GM10266 (cell line): ENCODE results near the gene ADGRA3.

Source experiments
- DNase-seq: peaks from one replicate; pipeline ENCODE4 v3.0.0; 2012; ENCODE audit errors: extremely low spot score
- TF ChIP-seq, protein P1 (sequence below): IDR thresholded peaks from 2 replicates; pipeline ENCODE4 v1.5.1; 2012; ENCODE audit warnings: mild to moderate bottlenecking, low read depth; ENCODE audit not compliant: control insufficient read depth, insufficient read depth; ENCODE audit errors: missing control alignments

The ADGRA3 gene

DNA sequence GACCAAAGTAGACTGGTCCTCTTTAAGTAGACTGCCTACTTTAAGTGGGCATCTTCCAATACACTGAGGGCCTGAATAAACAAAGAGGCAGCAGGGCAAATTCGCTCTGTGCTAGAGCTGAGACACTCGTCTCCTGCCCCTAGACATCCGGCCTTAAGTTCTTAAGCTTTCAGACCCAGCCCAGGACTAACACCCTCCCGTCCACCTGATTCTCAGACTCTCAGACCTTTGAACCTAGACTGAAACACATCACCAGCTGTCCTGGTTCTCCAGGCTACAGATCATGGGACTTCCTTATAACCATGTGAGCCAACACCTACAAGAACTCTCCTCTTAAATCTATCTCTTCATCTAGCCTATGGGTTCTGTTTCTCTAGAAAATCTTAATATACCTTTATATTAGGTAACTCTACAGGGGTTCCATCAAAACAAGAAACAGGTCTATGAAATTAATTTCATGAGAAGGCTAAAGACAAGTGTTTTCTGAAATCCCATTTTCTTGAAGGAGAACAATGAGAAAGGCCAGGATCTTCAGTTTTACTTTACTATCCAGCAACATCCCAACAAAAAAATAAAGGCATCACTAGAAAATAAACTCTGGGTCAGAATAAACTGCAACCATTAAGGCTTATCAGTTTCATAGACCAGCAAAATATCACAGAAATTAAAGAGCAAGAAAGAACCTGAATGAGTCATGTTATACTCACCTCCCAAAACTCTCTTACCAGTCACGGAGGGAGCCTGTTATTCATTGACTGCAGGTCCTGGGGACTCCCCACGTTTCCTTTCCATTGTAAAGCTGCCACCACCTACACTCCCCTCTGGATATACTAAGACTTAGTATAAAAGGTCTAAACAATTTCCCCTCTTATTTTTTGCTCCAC lies 14.8 kb downstream of the ADGRA3 start:
- no peak for DNase-seq
- TF ChIP-seq, protein P1, sequence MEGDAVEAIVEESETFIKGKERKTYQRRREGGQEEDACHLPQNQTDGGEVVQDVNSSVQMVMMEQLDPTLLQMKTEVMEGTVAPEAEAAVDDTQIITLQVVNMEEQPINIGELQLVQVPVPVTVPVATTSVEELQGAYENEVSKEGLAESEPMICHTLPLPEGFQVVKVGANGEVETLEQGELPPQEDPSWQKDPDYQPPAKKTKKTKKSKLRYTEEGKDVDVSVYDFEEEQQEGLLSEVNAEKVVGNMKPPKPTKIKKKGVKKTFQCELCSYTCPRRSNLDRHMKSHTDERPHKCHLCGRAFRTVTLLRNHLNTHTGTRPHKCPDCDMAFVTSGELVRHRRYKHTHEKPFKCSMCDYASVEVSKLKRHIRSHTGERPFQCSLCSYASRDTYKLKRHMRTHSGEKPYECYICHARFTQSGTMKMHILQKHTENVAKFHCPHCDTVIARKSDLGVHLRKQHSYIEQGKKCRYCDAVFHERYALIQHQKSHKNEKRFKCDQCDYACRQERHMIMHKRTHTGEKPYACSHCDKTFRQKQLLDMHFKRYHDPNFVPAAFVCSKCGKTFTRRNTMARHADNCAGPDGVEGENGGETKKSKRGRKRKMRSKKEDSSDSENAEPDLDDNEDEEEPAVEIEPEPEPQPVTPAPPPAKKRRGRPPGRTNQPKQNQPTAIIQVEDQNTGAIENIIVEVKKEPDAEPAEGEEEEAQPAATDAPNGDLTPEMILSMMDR: no peak

DNA sequence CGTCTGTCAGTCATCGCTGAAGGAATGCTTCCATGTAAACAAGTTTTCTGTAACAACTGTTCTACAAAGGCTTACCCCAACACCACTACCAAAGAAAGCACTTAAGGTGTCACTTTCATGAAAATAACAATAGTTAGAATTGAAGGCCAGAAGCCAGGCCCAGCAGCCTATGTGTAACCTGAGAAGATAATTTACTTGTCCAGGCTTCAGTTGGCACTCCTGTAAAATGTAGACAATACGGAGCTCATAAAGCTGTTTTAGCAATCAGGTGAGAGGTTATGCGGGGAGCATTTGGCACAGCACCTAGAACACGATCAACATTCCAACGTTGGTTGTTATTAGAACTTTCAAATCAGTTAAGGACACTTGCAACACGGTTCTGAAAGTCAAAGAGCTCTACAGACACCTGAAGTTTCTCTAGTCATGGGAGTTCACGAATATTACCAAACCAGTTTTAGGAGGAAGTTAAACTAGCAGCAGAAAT lies 15.7 kb downstream of the ADGRA3 start:
- no peak for DNase-seq

DNA sequence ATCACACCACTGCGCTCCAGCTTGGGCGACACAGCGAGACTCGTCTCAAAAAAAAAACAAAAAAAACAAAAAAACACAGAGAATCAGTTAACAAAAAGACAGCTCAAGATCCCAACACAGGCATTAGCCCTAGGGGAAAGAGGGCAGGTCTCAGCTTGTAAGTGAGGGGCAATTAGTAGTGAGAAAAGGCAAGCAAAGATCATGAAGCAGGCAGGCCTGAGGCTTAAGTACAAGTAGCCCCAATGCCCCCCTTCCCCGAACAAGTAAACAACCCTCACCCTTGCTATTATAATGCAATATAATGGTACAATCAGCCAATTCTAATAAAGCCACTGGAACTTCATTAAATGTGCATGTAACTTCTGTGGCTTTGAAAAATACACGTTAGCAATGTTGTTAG lies 17.0 kb downstream of the ADGRA3 start:
- no peak for DNase-seq
- TF ChIP-seq, protein P1: no peak

More for the DNA sequence above, 15.7 kb downstream of the ADGRA3 start:
- TF ChIP-seq, protein P1: no peak

DNA sequence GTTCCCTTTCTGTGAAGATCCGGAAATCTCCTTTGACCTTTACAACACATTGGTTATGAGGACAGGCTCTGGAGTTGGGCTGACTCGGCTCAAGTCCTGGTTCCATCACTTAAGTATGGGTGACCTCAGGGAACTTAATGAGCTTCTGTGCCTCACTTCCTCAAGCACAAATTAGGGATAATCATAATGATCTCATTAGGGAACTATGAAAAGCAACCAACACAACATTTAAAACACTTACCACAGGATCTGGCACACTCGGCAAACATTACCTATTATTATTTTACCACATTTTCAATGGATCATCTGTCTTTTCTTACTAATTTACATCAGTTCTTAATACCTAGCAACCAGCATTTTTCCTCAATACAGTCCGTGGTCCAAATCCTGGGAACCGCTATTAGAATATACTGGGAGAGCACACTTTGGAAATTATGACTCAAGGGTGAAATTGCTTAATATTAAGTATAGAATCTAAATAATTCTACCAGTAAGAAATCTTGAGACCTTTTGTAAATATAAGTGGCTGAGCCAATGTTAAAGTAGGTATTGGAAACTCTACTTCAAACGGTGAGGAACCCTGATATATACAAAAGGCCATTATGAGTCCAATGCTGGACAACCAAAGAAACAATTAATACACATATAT lies 19.6 kb downstream of the ADGRA3 start:
- TF ChIP-seq, protein P1: no peak
- DNase-seq: no peak

DNA sequence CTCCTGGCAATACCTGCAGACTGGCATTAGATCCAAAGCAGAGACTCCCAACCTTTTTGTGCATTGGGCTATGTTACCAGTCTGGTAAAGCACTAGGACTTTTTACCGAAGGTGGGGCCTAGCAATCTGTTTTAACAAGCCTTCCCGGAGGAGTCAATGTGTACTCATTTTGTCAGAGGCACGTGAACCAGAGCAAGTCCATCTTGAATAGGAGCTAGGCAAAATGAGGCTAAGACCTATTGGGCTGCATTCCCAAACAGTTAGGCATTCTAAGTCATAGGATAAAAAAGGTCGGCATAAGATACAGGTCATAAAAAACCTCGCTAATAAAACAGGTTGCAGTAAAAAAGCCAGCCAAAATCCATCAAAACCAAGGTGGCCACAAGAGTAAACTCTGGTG lies 22.3 kb downstream of the ADGRA3 start:
- TF ChIP-seq, protein P1: no peak

DNA sequence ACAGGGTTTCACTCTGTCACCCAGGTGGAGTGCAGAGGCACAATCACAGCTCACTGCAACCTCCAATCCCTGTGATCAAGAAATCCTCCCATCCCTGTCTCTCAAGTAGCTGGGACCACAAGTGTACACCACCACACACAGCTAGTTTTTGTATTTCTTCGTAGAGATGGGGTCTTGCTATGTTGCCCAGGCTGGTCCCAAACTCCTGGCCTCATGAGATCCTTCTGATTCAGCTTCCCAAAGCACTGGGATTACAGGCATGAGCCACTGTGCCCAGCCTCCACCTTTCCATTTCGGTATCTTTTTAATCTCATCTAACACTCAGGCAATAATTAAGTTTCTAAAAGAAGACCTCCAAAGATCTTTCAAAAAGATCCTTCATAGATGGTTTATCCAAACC lies 22.9 kb downstream of the ADGRA3 start:
- TF ChIP-seq, protein P1: no peak

More for the DNA sequence above, 22.3 kb downstream of the ADGRA3 start:
- no peak for DNase-seq

DNA sequence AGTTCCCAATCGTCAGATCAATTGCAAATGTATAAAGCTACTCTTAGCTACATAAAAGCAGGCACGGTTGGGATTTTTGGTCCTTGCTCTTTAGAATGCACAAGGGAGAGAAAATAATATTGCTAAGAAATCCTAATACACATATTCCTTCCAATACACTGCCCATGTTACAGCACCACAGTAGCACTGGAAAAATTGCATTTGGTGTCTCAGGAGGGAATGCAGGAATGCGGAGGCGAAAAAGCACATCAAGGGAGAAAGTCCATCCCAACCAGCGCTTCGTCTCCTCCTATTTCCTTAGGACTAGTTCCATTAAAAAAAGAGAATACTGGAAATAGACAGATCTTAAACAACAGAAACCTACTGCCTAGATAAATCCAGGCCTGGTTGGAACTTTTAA lies 23.9 kb downstream of the ADGRA3 start:
- TF ChIP-seq, protein P1: no peak
- no peak for DNase-seq

More for the DNA sequence above, 22.9 kb downstream of the ADGRA3 start:
- no peak for DNase-seq
